K562 (cell line): ENCODE results near the gene OR4D2. TPM values are rescaled to one million over a fixed set of nuclear protein-coding genes. Genes with fewer than 3 reads are reported as not detected.

Experiments used
- CBFA2T3 ChIP-seq: fragments of 450-650 bp; IDR thresholded peaks from 2 replicates; pipeline ENCODE4 v1.6.1; 2017
- EHMT2 ChIP-seq: fragments of 450-650 bp; IDR thresholded peaks from 2 replicates; pipeline ENCODE4 v1.6.1; 2018; ENCODE audit warnings: antibody characterized with exemption
- HMG20B ChIP-seq: fragments of 250-450 bp; sonication (Bioruptor Pico); IDR thresholded peaks from 2 replicates; pipeline ENCODE4 v1.5.0; 2021; ENCODE audit warnings: mild to moderate bottlenecking
- MGA ChIP-seq: fragments of 450-650 bp; IDR thresholded peaks from 2 replicates; pipeline ENCODE4 v1.6.1; 2016; ENCODE audit warnings: mild to moderate bottlenecking, moderate library complexity
- POU5F1 ChIP-seq: fragments of 150-350 bp; IDR thresholded peaks from 2 replicates; pipeline ENCODE4 v1.6.1; 2014; ENCODE audit warnings: borderline replicate concordance, low read length, low read depth, mild to moderate bottlenecking; ENCODE audit not compliant: partially characterized antibody
- PREB ChIP-seq: sonication (generic); formaldehyde crosslinking; IDR thresholded peaks from 2 replicates; pipeline ENCODE4 v1.8.1; 2023; ENCODE audit warnings: mild to moderate bottlenecking, missing genetic modification reagents
- ZNF121 ChIP-seq: sonication (generic); formaldehyde crosslinking; conservative IDR thresholded peaks from 2 replicates; pipeline ENCODE4 v1.8.0; 2022; ENCODE audit warnings: missing genetic modification reagents
- ZNF347 ChIP-seq: fragments of 450-650 bp; formaldehyde crosslinking; IDR thresholded peaks from 2 replicates; pipeline ENCODE4 v1.4.0; 2020; ENCODE audit warnings: low read depth, mild to moderate bottlenecking, moderate library complexity
- ZNF586 ChIP-seq: fragments of 450-650 bp; formaldehyde crosslinking; conservative IDR thresholded peaks from 2 replicates; pipeline ENCODE4 v1.4.0; 2020; ENCODE audit warnings: mild to moderate bottlenecking, moderate library complexity
- polyA plus RNA-seq, 8 experiments: library from polyadenylated mRNA; depleted of rRNA in 4 of 8; stranded (reverse) in 5 of 8; unstranded in 3 of 8; fragments of >200 nt; fragmentation: Nextera tagmentation in 2 of 8; fragmentation: Illumina TruSeq in 1 of 8; extraction: Ambion mirVana in 2 of 8; extraction: Trizol in 1 of 8; gene quantifications; 2 replicates each; pipeline versions ENCODE4 v1.2.1 to v1.2.3, GENCODE V29; 2011 to 2014; ENCODE audit warnings: inconsistent platforms in 1 of 8, missing spikeins in 1 of 8
- total RNA-seq, 7 experiments: library from RNA; depleted of rRNA in 6 of 7; stranded (reverse); fragments of >200 nt in 6 of 7; fragmentation: Illumina TruSeq in 2 of 7; extraction: Trizol in 2 of 7; gene quantifications; 2 replicates each; pipeline versions ENCODE4 v1.2.1 to v1.2.3, GENCODE V29; 2011 to 2021; ENCODE audit warnings: low replicate concordance in 1 of 7

Gene OR4D2
- total and polyA plus RNA-seq, 9 of the 15 experiments (the other 6 are each of a cell fraction or from before 2014, with no cell fraction given), result not detected

GRCh38 chr17:58176200-58176599, 9.4 kb downstream of the OR4D2 start (continued):
- TF ChIP-seq POU5F1, result no peak
- TF ChIP-seq CBFA2T3, result peak; percentile 30; the same call in 1 of the 2 replicates
- TF ChIP-seq ZNF347 (CRISPR knock-in tag), result no peak
- TF ChIP-seq ZNF121 (CRISPR knock-in tag), result no peak
- no peak for TF ChIP-seq MGA
- TF ChIP-seq HMG20B (CRISPR knock-in tag), result no peak
- TF ChIP-seq EHMT2, result peak; percentile 91
- TF ChIP-seq PREB (CRISPR knock-in tag), result no peak
- no peak for TF ChIP-seq ZNF586 (CRISPR knock-in tag)
